HFFc6 (cell line): ENCODE data around the gene OPN3. TPM values are rescaled to one million over a fixed set of nuclear protein-coding genes. Genes with fewer than 3 reads are reported as not detected.

ENCODE experiments used
- DNase-seq: peaks from one replicate; pipeline ENCODE4 v3.0.0-alpha.2; 2018
- H3K27ac Mint-ChIP-seq: 2 replicates; pipeline ENCODE4 v1.8.0; 2020; ENCODE audit warnings: mild to moderate bottlenecking, mixed read lengths
- H3K27me3 Mint-ChIP-seq: 2 replicates; pipeline ENCODE4 v1.8.0; 2021; ENCODE audit warnings: mild to moderate bottlenecking, moderate library complexity, mixed read lengths; ENCODE audit not compliant: insufficient read depth
- H3K36me3 Mint-ChIP-seq: 2 replicates; pipeline ENCODE4 v1.8.0; 2021; ENCODE audit warnings: low read depth, mixed read lengths
- H3K4me1 Mint-ChIP-seq: 2 replicates; pipeline ENCODE4 v1.8.0; 2020; ENCODE audit warnings: low read depth, mixed read lengths
- H3K4me3 Mint-ChIP-seq: 2 replicates; pipeline ENCODE4 v1.8.0; 2020; ENCODE audit warnings: mild to moderate bottlenecking, moderate library complexity, mixed read lengths
- H3K9me3 Mint-ChIP-seq: 2 replicates; pipeline ENCODE4 v1.8.0; 2020; ENCODE audit warnings: mild to moderate bottlenecking, mixed read lengths
- CTCF ChIP-seq: fragments of 200-600 bp; sonication (generic); IDR thresholded peaks from 2 replicates; pipeline ENCODE4 v1.5.0; 2021; ENCODE audit warnings: antibody characterized with exemption, mild to moderate bottlenecking
- total RNA-seq, 6 experiments: library from RNA; stranded (reverse); fragmentation: NEBNext Ultra II Directional; extraction: Animal tissue kit (Norgen Biotek cat#: 25700); gene quantifications; 2 replicates in 1 of 6; 3 replicates in 5 of 6; pipeline ENCODE4 v1.2.3, GENCODE V29; 2021

OPN3 gene
- total RNA-seq, 6 experiments from 2014 or later = 7.3 to 13.1 (median 9.7) TPM

GRCh38 chr1:241624935-241625334, 15.2 kb downstream of the OPN3 start:
- Mint-ChIP-seq H3K4me3 (no peak overlapping the region), H3K4me1 (peaks cover 22% of the 10 kb centered on the region; the same call in 1 of the 2 replicates), H3K9me3 (no peaks in the 10 kb centered on the region), H3K27ac (no peak overlapping the region), H3K36me3 (no peaks in the 10 kb centered on the region), H3K27me3 (no peaks in the 10 kb centered on the region; the same call in 1 of the 2 replicates)
- no peak for TF ChIP-seq CTCF
- no peak for DNase-seq

DNA sequence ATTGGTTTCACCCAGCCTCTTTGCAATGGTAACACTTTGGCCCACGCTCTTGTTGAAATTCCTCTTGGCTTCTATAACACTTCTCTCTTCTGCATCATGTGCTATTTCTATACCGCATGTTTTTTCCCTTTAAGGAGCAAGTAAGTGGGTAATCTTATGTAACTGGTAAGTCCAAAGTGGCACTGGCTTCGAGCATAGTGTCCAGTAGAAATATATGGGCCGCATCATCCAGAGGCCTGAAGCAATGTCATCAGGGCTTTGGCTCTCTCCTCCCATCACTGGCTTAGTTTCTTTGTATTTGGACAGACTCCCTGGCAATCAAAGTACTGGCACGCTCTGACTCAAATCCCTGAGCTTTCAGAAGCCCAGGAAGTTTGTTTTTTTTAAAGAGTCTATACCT, 17.5 kb downstream of the OPN3 start:
- no peaks in the 10 kb centered on the region for H3K9me3 Mint-ChIP-seq
- H3K27ac Mint-ChIP-seq = no peak overlapping the region
- H3K27me3 Mint-ChIP-seq = no peaks in the 10 kb centered on the region
- H3K36me3 Mint-ChIP-seq = no peaks in the 10 kb centered on the region
- H3K4me1 Mint-ChIP-seq = peaks cover 14% of the 10 kb centered on the region; the same call in 1 of the 2 replicates
- TF ChIP-seq CTCF = no peak
- no peak overlapping the region for H3K4me3 Mint-ChIP-seq
- no peak for DNase-seq

DNA sequence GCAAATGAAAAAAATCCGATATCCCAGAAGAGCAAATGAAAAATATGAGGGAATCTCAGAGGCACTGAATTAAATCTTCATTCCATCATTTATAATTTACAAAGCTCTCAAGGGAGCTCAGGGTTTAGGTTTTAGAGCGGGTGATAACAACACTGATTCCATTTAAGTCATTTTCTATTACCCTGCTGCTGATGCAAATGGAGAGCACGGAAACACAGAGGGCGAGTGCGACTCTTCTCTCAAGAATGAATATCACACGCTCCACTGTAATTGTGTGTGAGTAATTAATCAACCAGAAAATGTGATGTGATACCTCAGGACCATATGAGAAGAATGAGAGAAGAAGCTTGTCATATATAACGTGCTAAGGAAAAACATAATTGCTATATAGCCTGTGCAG, 22.7 kb downstream of the OPN3 start:
- no peaks in the 10 kb centered on the region for H3K9me3 Mint-ChIP-seq
- H3K27me3 Mint-ChIP-seq = no peaks in the 10 kb centered on the region; the same call in 1 of the 2 replicates
- no peak for DNase-seq

GRCh38 chr1:241615043-241615974, 24.9 kb downstream of the OPN3 start:
- no peak for DNase-seq
- Mint-ChIP-seq H3K36me3 (no peaks in the 10 kb centered on the region), H3K4me1 (peaks cover 11% of the 10 kb centered on the region), H3K4me3 (no peak overlapping the region), H3K27me3 (no peaks in the 10 kb centered on the region; the same call in 1 of the 2 replicates), H3K9me3 (no peaks in the 10 kb centered on the region), H3K27ac (no peak overlapping the region)
- no peak for TF ChIP-seq CTCF

More for the DNA sequence above, 22.7 kb downstream of the OPN3 start:
- TF ChIP-seq CTCF = no peak
- no peak overlapping the region for H3K4me3 Mint-ChIP-seq
- H3K4me1 Mint-ChIP-seq = peaks cover 11% of the 10 kb centered on the region
- H3K27ac Mint-ChIP-seq = no peak overlapping the region
- no peaks in the 10 kb centered on the region for H3K36me3 Mint-ChIP-seq

DNA sequence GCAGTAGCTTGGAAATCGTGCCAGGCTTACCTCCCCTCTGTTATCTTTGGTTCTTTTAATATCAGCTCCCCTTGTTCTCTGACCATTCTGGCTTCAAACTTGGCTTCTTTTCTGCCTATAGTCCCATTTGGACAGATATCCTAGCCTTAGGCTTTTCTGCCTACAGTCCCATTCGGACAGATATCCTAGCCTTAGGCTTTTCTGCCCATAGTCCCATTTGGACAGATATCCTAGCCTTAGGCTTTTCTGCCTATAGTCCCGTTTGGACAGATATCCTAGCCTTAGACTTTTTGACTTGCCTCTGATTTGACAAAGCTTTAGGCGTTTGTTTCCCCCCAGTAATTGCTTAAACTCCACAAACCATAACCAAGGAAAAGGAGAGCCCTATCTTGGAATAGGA, 25.6 kb downstream of the OPN3 start:
- no peaks in the 10 kb centered on the region for H3K36me3 Mint-ChIP-seq
- no peak for TF ChIP-seq CTCF
- no peaks in the 10 kb centered on the region; the same call in 1 of the 2 replicates for H3K27me3 Mint-ChIP-seq
- H3K4me3 Mint-ChIP-seq = no peak overlapping the region
- no peak for DNase-seq
- peaks cover 11% of the 10 kb centered on the region for H3K4me1 Mint-ChIP-seq
- no peak overlapping the region for H3K27ac Mint-ChIP-seq
- H3K9me3 Mint-ChIP-seq = no peaks in the 10 kb centered on the region
